Measurements from ENCODE around the gene FAM83G.

DNA sequence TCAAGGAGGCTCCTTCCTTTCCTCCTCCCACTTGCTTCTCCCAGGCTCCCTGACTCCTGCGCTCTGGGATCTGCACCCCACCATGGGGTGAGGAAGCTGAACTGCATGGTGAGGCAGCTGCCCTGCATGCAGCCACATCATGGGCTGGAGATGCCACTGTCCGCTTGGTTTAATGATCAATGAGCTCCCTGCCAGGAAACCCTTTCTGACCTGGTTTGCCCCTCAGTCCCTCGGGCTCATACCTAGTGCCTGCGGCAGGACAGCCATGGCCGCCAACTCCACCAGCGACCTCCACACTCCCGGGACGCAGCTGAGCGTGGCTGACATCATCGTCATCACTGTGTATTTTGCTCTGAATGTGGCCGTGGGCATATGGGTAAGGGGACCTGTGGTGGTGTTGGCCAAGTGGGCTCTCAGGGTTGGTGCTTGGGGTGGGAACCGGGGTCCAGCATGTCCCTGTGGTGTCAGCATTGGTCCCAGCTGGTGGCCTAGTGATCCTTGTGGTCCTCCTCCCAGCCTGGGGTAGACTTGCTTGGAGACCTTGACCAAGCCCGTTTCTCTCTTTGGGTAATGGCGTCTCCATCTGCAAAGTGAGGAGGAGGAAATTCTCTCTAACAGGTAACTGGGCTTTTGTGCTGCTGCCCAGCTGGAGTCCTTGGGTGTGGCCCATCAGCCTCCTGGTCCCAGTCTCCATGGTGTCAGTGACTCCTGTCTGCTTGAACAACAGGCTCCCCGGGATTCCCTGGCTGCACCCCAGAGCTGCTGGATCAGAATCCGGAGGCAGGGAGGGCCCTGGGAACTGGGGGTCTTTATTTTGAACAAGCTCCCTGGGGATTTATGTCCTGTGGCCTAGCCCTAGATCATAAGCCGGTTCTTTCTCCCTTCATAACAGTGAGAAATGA is 52.4 kb downstream of the FAM83G start, which contains the start of gene SLC5A10:
- TF ChIP-seq EZH2 (IDR thresholded peaks at IDR 0.05; ENCODE audit: low read depth, unreplicated experiment) = no peak
- TF ChIP-seq, protein P1, sequence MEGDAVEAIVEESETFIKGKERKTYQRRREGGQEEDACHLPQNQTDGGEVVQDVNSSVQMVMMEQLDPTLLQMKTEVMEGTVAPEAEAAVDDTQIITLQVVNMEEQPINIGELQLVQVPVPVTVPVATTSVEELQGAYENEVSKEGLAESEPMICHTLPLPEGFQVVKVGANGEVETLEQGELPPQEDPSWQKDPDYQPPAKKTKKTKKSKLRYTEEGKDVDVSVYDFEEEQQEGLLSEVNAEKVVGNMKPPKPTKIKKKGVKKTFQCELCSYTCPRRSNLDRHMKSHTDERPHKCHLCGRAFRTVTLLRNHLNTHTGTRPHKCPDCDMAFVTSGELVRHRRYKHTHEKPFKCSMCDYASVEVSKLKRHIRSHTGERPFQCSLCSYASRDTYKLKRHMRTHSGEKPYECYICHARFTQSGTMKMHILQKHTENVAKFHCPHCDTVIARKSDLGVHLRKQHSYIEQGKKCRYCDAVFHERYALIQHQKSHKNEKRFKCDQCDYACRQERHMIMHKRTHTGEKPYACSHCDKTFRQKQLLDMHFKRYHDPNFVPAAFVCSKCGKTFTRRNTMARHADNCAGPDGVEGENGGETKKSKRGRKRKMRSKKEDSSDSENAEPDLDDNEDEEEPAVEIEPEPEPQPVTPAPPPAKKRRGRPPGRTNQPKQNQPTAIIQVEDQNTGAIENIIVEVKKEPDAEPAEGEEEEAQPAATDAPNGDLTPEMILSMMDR (conservative IDR thresholded peaks at IDR 0.05; ENCODE audit: low read depth in 2 of 2) = peak; percentile 36 to 62
